ENCODE results near the gene ZNF208. TPM values are rescaled to one million over a fixed set of nuclear protein-coding genes. Genes with fewer than 3 reads are reported as not detected.
"Not testable (repeated sequence)": the region's sequence is repeated elsewhere in the genome, so short reads cannot be mapped to it uniquely, and the experiment has no call there.

ZNF208 gene
- 0.70 TPM for polyA plus RNA-seq (ENCODE audit: insufficient read length)

DNA sequence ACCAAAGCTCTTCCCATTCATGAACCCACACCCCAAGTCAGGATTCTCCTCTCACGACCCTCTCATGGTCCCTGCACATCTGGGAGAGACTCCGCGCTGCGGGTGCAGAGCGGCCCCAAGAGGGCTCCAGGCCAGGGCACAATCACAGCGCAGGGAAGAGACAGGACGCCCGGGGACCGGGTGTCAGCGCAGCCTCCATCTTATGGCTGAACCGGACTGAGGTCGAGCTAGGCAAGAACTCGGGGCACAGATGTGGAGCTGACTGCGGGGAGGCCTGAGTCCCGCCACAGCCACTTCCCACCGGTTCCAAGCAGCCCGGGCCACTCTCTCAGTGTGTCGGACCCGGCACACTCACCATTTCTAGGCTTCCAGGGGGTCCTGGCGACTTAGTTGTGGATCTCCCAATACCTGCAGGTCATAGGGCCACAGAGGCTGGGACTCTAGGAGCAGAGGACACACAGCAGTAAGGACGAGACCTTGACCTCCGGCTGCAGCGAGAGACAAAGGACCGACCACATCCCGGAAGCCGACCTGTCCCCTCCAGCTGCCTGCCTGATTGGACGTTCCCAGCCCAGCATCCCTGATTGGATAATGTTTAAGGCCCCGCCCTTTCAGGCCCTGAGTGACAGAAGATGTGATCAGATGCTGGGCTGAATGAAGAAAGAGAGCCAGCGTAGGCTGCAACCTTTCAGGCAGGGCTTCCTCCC, at the start of gene ZNF208:
ZNF208 (minus strand) TSS at position 507 of the 707 bp plus-strand sequence; CDS start at position 358, 149 bp downstream.
- DNase-seq = not testable (repeated sequence)

DNA sequence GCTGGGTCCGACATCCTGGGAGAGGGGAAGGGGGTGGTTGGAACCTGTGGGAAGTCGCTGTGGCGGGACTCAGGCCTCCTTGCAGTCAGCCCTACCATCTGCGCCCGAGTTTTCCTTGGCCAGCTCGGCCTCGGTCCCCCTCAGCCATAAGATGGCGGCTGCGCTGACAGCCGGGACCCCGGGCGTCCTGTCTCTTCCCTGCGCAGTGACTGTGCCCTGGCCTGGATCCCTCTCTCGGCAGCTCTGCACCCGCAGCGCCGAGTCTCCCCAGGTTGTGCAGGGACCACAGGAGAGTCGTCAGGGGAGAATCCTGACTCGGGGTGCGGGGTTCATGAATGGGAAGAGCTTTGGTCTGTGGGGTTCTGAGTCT, 41.9 kb upstream of the ZNF208 start:
- no peak for DNase-seq

DNA sequence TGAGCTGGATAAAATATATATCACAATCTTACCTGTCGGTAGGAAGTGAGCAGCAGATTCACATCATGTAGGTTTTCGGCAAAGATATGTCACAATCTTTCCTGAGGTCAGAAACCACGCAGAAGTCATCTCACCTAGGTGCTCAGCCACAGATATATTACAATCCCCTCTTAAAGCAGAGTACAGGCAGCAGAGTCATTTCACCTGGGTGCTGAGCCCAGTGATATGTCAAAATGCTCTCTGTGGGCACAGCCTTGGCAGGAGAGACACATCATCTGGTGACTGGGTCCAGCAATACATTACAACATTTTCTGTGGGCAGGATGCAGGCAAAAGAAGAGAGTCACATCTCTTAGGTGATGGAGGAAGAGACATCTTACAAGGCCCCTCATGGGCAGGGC, 30.4 kb upstream of the ZNF208 start:
- not testable (repeated sequence) for DNase-seq

DNA sequence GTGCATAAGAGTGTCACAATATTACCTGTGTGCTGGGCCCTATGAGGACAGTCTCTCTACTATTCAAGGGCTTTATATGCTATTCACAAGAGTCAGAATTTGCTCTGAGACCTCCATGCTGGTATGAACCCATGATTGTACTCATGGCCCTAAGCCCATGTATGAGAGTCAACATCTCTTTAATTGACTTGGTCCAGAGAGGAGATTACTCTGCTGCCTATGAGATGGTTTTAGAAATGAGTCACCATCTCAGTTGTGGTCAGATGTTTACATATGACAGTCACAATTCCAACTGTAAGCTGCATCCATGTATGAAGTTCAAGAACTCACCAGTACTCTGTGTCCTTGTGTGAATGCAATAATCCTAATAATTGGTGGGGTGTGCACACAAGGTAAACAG, 19.9 kb upstream of the ZNF208 start:
- no peak for DNase-seq

- no peak for DNase-seq
Measured at GRCh38 chr19:22026687-22027086, 15.9 kb upstream of the ZNF208 start.

DNA sequence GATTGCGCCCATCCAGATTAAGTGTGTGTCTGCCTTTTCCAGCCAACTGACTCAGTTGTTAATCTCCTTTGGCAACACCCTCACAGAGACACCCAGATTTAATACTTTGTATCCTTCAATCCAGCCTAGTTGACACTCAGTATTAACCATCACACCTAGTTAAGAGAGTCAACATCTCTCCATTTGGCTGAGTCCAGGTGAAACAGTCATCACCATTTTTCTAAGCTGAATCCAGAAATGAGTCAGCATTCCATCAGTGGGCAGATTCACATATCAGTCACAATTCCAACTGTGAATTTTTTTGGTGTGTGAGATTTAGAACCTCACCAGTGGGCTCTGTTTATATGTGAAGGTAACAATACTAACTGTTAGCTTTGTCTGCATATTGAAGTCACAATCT, 14.8 kb upstream of the ZNF208 start:
- not testable (repeated sequence) for DNase-seq

- no peak for DNase-seq
Measured at GRCh38 chr19:21970466-21970865, 40.3 kb downstream of the ZNF208 start.

DNA sequence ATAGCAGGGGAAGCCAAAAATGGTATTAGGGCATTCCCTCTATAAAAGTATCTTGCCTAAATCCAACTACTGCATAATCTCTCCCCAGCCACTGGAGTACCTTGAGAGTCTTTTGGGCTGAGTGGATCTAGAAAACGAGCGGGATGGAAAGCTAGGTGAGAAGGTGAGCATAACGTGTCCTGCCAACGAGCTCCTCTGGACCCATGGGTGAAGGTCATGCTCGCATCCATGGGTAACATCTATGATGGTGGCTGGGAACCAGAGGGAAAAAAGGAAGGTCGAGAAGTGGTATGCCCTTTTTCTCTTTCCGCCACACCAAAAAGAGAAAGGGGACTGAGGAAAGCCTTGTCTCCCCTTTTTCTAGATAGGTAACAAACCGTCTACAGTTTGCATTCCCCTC, 63.0 kb downstream of the ZNF208 start:
- DNase-seq = no peak

- DNase-seq = no peak
Measured at GRCh38 chr19:21940684-21941083, 70.1 kb downstream of the ZNF208 start.

- no peak for DNase-seq
Measured at GRCh38 chr19:21934593-21934992, 76.2 kb downstream of the ZNF208 start.

- no peak for DNase-seq
Measured at GRCh38 chr19:21934131-21934530, 76.6 kb downstream of the ZNF208 start.

DNA sequence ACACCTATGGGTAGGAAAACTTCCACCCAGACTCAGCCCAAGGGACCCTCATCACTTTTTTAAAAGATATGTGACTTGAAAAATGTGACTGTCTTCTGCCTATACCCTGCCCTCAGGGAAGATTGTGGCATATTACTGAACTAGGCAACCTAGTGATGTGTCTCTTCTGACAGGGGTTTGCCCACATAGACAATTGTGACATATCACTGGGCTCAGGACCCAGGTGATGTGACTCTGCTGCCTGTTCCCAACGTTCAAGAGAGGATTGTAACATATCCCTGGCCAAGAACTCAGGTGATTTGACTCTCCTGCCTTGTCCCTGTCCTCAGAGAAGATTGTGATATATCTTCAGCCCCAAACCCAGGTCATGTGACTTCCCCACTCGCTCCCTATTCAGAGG, 88.5 kb downstream of the ZNF208 start:
- DNase-seq = no peak

DNA sequence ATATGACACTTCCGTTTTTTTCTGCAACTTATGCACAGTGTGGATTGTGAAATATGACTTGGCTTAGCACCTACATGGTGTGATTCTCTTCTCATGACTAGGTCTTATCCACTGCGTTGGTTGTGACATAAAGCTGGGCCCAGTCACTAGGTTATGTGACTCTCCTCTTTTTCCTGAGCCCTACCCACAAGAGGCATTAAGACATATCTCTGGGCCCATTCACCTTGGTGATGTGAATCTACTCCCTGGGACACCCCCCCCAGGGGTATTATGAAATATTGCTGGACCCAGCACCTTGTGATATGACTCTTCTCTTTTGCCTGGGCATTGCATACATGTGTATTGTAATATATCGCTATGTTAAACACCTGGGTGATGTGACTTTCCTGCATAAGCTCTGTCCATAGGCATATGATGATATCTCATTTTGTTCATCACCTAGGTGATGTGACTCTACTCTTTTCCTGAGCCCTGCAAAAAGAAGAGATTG, 89.0 kb downstream of the ZNF208 start:
- no peak for DNase-seq

DNA sequence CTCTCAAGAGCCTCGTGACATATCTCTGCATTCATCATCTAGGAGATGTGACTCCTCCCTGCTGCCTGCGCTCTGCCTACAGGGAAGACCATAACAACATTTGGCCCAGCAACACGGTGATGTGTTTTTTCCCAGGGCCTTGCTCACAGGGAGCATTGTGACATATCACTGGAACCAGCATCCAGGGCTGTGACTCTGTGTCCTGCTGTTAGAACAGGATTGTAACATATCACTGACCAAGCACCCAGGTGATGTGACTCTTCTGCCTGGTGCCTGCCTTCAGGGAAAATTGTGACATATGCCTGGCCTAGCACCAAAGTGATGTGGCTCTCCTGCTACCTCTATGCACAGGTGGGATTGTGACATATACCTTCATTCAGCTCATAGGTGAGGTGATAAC, 95.3 kb downstream of the ZNF208 start:
- DNase-seq = no peak

GRCh38 chr19:21912654-21913053, 98.1 kb downstream of the ZNF208 start:
- no peak for DNase-seq

DNA sequence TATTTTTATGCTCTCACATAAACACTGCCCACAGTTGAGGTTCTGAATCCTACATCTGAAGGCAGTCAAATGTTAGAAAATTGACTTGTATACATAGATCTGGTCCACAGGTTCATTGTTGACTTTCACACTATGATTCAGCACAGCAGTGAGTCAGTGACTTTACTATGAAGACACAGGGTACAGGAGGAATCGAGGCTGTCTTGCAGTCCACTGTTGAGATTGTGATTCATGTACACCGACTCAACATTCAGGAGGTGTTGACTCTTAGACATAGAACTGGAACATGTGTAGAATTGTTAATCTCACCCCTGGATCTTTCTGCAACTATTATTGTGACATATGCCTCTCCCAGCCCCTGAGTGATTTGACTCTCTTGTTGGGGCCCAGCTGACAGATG, 100.4 kb downstream of the ZNF208 start:
- no peak for DNase-seq

GRCh38 chr19:21908066-21908465, 102.7 kb downstream of the ZNF208 start:
- DNase-seq = no peak

- no peak for DNase-seq
Measured at GRCh38 chr19:21907516-21907915, 103.2 kb downstream of the ZNF208 start.

DNA sequence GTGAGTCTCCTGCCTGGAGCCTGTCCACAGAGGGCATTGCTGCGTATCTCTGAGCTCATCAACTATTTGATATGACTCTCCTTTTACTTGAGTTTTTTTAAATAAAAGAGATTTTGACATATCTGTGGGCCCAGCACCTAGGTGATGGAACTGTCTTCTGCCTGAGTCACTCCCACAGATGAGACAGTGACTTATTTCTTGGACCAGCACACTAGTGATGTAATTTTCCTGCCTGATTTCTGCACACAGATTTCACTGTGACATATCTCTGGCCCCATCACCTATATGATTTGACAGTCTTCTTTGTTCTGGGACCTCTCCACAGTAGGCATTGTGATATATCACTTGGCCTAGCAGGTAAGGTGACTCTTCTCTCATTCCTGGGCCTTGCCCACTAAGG, 108.2 kb downstream of the ZNF208 start:
- no peak for DNase-seq

GRCh38 chr19:21901861-21902260, 108.9 kb downstream of the ZNF208 start:
- DNase-seq = no peak

GRCh38 chr19:21900401-21900800, 110.3 kb downstream of the ZNF208 start:
- DNase-seq = no peak

DNA sequence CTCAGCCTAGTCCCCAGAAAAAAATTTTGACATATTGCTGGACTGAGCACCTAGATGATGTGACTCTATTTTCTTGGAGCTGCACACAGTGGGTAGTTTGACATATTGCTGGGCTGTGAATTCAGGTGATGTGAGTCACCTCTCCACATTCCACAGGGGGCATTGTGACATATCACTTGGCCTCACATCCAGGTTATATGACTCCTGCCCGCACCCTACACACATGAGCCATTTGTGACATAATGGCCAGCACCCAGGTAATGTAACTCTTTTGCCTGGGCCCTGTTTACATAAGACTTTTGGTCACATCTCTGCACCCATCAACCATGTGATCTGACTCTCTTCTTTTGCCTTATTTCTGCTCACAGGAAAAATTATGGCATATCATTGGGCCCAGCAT, 119.7 kb downstream of the ZNF208 start:
- DNase-seq = no peak

GRCh38 chr19:21890017-21890416, 120.7 kb downstream of the ZNF208 start:
- DNase-seq = peak; percentile 1

DNA sequence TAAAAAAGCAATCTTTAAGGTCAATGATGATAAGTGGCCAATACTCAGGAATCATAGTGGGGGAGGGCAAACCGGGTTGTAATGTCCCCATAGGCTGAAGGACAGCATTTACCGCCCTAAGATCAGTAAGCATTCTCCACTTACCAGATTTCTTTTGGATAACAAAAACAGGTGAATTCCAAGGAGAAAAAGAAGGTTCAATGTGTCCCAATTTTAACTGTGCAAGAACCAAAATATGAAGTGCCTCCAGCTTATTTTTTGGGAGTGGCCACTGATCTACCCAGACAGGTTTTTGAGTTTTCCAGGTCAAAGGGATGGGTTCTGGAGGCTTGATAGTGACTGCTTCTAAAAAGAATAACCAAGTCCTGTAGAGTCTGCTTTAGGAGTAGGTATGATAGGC, 125.2 kb downstream of the ZNF208 start:
- DNase-seq = not testable (repeated sequence)

GRCh38 chr19:21884786-21885185, 126.0 kb downstream of the ZNF208 start:
- DNase-seq = not testable (repeated sequence)

All from hindlimb muscle (tissue), 1 donor.